ENCODE measurements around the gene MAP3K6. TPM values are rescaled to one million over a fixed set of nuclear protein-coding genes. Genes with fewer than 3 reads are reported as not detected.

The MAP3K6 gene
- total RNA-seq, 1 donor from 2014 or later: 12.1 TPM

- no peak for DNase-seq (ENCODE audit: low read depth)
- Histone ChIP-seq H3K36me3 (ENCODE audit: control insufficient read depth, insufficient read depth, low read length) (no peaks in the 10 kb centered on the region), H3K4me3 (ENCODE audit: low read depth, low read length) (no peak overlapping the region), H3K27me3 (ENCODE audit: control insufficient read depth, insufficient read depth, low read length) (no peaks in the 10 kb centered on the region)
- FAIRE-seq: no peak
- TF ChIP-seq, protein P1, sequence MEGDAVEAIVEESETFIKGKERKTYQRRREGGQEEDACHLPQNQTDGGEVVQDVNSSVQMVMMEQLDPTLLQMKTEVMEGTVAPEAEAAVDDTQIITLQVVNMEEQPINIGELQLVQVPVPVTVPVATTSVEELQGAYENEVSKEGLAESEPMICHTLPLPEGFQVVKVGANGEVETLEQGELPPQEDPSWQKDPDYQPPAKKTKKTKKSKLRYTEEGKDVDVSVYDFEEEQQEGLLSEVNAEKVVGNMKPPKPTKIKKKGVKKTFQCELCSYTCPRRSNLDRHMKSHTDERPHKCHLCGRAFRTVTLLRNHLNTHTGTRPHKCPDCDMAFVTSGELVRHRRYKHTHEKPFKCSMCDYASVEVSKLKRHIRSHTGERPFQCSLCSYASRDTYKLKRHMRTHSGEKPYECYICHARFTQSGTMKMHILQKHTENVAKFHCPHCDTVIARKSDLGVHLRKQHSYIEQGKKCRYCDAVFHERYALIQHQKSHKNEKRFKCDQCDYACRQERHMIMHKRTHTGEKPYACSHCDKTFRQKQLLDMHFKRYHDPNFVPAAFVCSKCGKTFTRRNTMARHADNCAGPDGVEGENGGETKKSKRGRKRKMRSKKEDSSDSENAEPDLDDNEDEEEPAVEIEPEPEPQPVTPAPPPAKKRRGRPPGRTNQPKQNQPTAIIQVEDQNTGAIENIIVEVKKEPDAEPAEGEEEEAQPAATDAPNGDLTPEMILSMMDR (IDR thresholded peaks at IDR 0.05; ENCODE audit: insufficient read depth, low read length, severe bottlenecking): no peak
These were observed 27.5 kb upstream of the MAP3K6 start for GRCh38 chr1:27394282-27394658.

DNA sequence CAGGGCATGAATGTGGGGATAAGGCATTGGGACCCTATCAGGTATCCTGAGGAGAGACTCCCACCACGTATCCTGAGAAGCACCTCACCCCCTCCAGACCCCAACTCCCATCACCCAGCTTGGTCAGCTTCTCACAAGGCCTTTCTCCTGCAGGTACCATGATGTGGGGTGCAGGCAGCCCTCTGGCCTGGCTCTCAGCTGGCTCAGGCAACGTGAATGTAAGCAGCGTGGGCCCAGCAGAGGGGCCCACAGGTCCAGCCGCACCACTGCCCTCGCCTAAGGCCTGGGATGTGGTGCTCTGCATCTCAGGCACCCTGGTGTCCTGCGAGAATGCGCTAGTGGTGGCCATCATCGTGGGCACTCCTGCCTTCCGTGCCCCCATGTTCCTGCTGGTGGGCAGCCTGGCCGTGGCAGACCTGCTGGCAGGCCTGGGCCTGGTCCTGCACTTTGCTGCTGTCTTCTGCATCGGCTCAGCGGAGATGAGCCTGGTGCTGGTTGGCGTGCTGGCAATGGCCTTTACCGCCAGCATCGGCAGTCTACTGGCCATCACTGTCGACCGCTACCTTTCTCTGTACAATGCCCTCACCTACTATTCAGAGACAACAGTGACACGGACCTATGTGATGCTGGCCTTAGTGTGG lies 27.0 kb upstream of the MAP3K6 start:
- FAIRE-seq (no peak), DNase-seq (ENCODE audit: low read depth) (no peak)
- TF ChIP-seq, protein P1 (IDR thresholded peaks at IDR 0.05; ENCODE audit: insufficient read depth, low read length, severe bottlenecking): no peak
- Histone ChIP-seq H3K27me3 (ENCODE audit: control insufficient read depth, insufficient read depth, low read length) (no peaks in the 10 kb centered on the region), H3K36me3 (ENCODE audit: control insufficient read depth, insufficient read depth, low read length) (no peaks in the 10 kb centered on the region), H3K4me3 (ENCODE audit: low read depth, low read length) (no peak overlapping the region)

DNA sequence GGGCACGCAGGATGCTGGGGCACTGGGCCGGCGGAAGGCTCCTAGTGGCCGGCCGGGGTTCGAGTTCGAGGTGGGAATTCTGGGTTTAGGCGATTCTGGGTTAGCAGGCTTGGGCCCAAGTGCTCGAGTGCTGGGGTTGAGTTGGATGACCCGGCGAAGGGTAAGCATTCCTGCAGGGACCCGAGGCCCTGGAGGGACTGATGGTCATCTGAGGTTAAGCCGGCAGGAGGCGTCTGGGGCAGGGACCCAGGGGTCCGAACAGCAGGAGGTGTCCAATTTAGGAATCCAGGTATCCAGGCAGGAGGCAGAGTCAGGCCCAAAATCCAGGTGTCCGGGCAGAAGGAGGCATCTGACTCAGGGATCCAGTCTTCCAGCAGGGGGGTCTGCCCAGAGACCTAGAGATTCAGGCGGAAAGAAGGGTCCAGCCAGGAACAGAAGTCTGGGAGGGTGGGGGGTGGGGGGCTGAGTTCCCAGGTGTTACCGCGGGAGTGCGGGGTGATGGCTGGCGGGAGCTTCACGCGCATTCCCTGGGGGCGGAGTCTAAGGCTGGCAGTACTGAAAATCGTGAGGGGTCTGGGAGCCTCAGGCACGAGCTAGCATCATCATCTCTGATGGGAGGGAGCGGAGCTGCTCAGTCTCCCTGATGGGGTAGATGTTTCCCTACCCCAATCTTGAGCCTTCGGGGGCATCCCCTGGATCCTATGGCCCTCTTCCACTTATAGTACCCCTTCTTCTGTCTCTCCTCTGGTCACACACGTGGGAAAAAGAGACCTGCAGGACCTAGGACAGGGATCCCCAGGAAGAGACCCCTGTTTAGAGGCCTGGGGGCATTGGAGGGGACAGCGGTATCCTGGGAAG lies 26.2 kb upstream of the MAP3K6 start:
- Histone ChIP-seq H3K36me3 (ENCODE audit: control insufficient read depth, insufficient read depth, low read length) (no peaks in the 10 kb centered on the region), H3K4me3 (ENCODE audit: low read depth, low read length) (peak overlapping the region; percentile 45), H3K27me3 (ENCODE audit: control insufficient read depth, insufficient read depth, low read length) (no peaks in the 10 kb centered on the region)
- DNase-seq (ENCODE audit: low read depth): no peak
- TF ChIP-seq, protein P1 (IDR thresholded peaks at IDR 0.05; ENCODE audit: insufficient read depth, low read length, severe bottlenecking): peak; percentile 24
- no peak for FAIRE-seq

GRCh38 chr1:27392096-27392777 lies 25.5 kb upstream of the MAP3K6 start, which contains the start of gene GPR3:
GPR3 (plus strand) TSS chr1:27392622; CDS start chr1:27393799, 1,177 bp downstream.
- TF ChIP-seq, protein P1 (IDR thresholded peaks at IDR 0.05; ENCODE audit: insufficient read depth, low read length, severe bottlenecking): peak; percentile 68
- FAIRE-seq (no peak), DNase-seq (ENCODE audit: low read depth) (peak; percentile 67)
- Histone ChIP-seq H3K27me3 (ENCODE audit: control insufficient read depth, insufficient read depth, low read length) (no peaks in the 10 kb centered on the region), H3K36me3 (ENCODE audit: control insufficient read depth, insufficient read depth, low read length) (no peaks in the 10 kb centered on the region), H3K4me3 (ENCODE audit: low read depth, low read length) (peak within 1 kb of the TSS; percentile 45)

DNA sequence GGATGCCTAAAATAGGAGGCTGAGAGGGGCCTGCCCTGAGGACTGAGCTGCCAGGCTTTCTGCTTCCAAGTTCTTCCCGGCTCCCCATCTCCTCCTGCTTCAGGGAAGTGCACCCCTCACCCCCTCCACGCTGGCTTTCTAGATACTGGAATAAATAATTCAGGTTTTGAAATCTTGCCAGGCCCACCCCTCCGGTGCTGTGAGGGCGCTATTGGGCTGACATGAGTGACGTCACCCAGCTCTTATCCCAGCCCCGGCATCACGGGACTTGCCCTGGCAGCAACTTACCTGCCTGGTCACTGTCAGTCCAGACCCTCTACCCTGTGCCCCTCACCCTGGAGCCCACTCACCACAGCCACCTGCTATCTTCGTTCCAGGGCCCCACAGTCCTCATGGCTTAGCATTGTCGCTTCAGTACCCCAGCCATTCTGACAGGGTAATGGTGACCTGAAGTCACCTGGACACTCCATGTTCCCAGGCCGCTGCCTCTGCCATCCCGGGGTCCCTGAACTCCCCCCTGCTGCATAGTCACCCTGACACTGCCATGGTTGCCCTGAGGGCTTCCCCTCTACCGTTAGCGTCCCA lies 24.8 kb upstream of the MAP3K6 start:
- peak; percentile 51 for DNase-seq (ENCODE audit: low read depth)

More for the DNA sequence above, 24.8 kb upstream of the MAP3K6 start:
- TF ChIP-seq, protein P1 (IDR thresholded peaks at IDR 0.05; ENCODE audit: insufficient read depth, low read length, severe bottlenecking): peak; percentile 11
- Histone ChIP-seq H3K36me3 (ENCODE audit: control insufficient read depth, insufficient read depth, low read length) (no peaks in the 10 kb centered on the region), H3K4me3 (ENCODE audit: low read depth, low read length) (peak overlapping the region; percentile 45), H3K27me3 (ENCODE audit: control insufficient read depth, insufficient read depth, low read length) (no peaks in the 10 kb centered on the region)
- FAIRE-seq: no peak

All from bronchial epithelial cell (primary cell).